ENCODE results near the gene PTPN7. TPM values are rescaled to one million over a fixed set of nuclear protein-coding genes. Genes with fewer than 3 reads are reported as not detected.

Gene PTPN7
- total RNA-seq, 2 experiments from 2014 or later: 188 to 221 TPM

DNA sequence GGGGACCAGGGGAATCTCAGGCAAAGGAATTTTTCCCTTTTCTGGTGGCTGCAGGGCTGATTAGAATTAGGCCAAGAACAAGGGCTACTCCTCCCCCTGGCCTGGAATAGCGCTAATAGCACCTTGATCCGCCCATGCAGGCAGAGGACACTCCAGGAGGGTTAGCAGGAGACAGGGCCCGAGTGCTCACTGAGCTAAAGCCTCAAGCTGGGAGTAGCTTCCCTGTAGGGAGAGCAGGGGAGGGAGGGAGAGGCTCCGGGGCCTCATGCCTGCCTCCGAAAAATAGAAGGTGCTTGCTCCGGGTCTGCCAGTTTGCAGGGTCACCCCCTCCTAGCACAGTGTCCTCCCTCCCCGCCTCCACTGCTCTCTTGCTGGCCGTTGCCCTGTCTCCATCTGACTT, 3.8 kb downstream of the PTPN7 start:
- Mint-ChIP-seq H3K36me3 (ENCODE audit: low read depth) (peaks cover 79% of the 10 kb centered on the region), H3K4me1 (peaks cover 55% of the 10 kb centered on the region), H3K27ac (no peak overlapping the region), H3K9me3 (ENCODE audit: low read depth) (no peaks in the 10 kb centered on the region), H3K27me3 (no peaks in the 10 kb centered on the region), H3K4me3 (no peak overlapping the region)
- ChIA-PET CTCF (interaction anchor here (0.6 kb wide), 1 partner anchor 56 kb away, joined by 3 read pairs; no protein-coding TSS in a partner anchor), POLR2A (interaction anchor here (1.6 kb wide), 1 partner anchor 14 kb away, joined by 5 read pairs; no protein-coding TSS in a partner anchor)
- no peak for ATAC-seq
- intact Hi-C loops (cut with DNase I, micrococcal nuclease): no loop called here
- no peak for DNase-seq

DNA sequence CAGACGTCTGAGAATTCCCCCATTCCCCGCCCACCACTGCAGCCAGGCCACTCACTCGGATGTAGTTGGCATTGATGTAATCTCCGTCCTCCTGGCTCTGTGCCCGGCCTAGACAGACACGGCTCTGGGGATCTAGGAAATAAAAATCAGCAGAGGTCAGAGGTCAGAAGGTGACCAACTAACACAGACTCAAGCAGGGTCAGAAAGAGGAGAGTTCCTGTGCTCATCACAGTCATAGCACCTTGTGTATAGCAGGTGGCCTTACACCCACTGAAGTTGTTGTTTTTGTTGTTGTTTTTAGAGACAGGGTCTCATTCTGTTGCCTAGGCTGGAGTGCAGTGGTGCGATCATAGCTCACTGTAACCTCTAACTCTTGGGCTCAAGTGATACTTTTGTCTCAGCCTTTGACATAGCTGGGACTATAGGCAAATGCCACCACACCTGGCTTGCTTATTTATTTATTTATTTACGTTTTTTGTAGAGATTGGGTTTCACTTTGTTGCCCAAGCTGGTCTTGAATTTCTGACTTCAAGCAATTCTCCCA, 4.9 kb downstream of the PTPN7 start:
- intact Hi-C loops (cut with DNase I, micrococcal nuclease): no loop called here
- DNase-seq (no peak), ATAC-seq (no peak)
- Mint-ChIP-seq H3K36me3 (ENCODE audit: low read depth) (peaks cover 89% of the 10 kb centered on the region), H3K4me1 (peaks cover 47% of the 10 kb centered on the region), H3K4me3 (no peak overlapping the region), H3K27me3 (no peaks in the 10 kb centered on the region), H3K27ac (no peak overlapping the region), H3K9me3 (ENCODE audit: low read depth) (no peaks in the 10 kb centered on the region)
- ChIA-PET POLR2A (interaction anchor here (0.6 to 1.6 kb wide), 6 partner anchors 9 to 690 kb away, joined by 3 to 9 read pairs (median 4); no protein-coding TSS in a partner anchor), CTCF (interaction anchor here (0.6 to 2.1 kb wide), 16 partner anchors 7 to 626 kb away, joined by 3 to 11 read pairs (median 4); partner anchors contain the start of gene UBE2T)

DNA sequence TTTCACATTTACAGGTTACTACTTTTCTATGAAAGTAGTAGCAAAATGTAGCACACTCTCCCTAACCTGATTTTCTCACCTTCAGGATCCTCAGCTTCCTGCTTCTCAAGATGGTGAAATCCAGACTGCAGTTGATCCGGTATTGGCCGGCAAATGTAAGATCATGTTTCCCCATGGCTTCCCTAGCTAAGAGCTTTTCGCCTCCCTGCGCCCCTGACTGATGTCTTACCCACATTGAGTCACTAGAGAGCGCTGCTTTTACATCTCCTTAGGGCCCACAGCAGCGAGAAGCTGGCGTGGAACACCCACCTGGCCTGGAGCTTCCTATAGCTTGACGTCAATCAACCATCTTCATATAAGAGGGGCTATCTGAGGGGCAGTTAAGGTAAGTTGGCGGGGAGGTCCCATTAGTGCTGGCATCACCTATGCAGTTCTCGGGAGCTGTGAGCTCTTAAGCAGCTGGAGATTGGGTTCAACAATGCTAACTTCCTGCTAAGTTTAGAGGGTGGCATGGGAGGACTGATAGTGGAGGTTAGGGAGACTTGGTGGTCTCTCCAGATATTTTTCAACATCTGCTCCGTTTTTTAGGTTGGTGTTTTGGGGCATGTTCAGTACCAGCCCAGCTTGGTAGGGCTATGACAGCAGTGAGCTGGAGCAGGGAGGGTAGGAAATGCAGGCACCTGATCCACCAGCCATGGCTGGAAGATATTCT, 5.5 kb downstream of the PTPN7 start:
- H3K4me1 Mint-ChIP-seq: peaks cover 47% of the 10 kb centered on the region

DNA sequence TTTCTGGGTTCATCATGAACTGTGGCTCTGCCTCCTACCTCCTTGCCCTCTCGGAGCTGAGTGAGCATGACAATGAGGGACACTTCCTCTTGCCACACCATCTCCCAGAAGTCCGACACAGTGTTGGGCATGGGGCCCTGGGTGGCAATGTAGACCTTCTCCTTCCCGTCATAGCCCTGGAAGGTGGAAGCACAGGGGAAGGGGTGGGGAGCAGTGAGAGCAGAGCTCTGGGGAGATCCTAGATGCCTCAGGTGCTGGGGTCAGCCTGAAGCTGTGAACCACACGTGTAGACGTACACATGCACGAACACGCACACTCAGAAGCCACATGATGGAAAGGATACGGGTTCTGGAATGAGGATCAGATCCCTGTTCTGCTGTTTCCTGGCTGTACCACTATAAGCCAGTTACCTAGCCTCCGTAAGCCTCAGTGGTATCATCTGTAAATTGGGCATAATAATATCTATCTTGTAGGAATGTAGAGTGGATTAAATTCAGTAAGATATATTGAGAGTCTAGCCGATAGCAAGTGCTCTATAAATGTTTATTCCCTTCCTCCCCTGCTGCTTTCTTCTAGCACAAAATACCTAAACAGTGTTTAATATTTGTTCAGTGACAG, 6.1 kb downstream of the PTPN7 start:
- peaks cover 45% of the 10 kb centered on the region for H3K4me1 Mint-ChIP-seq
- H3K9me3 Mint-ChIP-seq (ENCODE audit: low read depth): no peaks in the 10 kb centered on the region
- no peaks in the 10 kb centered on the region for H3K27me3 Mint-ChIP-seq
- no peak for DNase-seq
- peak overlapping the region; percentile 78 for H3K27ac Mint-ChIP-seq
- ATAC-seq: no peak
- POLR2A ChIA-PET: interaction anchor here (0.8 to 1.4 kb wide), 4 partner anchors 8 to 189 kb away, joined by 3 to 6 read pairs (median 4); no protein-coding TSS in a partner anchor
- H3K4me3 Mint-ChIP-seq: no peak overlapping the region
- CTCF ChIA-PET: interaction anchor here (0.5 to 2.1 kb wide), 18 partner anchors 8 to 571 kb away, joined by 3 to 11 read pairs (median 4); partner anchors contain the start of gene UBE2T
- H3K36me3 Mint-ChIP-seq (ENCODE audit: low read depth): peaks cover 84% of the 10 kb centered on the region
- intact Hi-C loops (cut with DNase I, micrococcal nuclease): no loop called here

More for the DNA sequence above, 5.5 kb downstream of the PTPN7 start:
- no peaks in the 10 kb centered on the region for H3K27me3 Mint-ChIP-seq
- intact Hi-C loops (cut with DNase I, micrococcal nuclease): no loop called here
- H3K4me3 Mint-ChIP-seq: no peak overlapping the region
- POLR2A ChIA-PET: interaction anchor here (0.6 to 1.4 kb wide), 6 partner anchors 7 to 190 kb away, joined by 3 to 9 read pairs (median 4); no protein-coding TSS in a partner anchor
- H3K27ac Mint-ChIP-seq: peak overlapping the region; percentile 78
- CTCF ChIA-PET: interaction anchor here (0.5 to 2.1 kb wide), 20 partner anchors 8 to 626 kb away, joined by 3 to 11 read pairs (median 4); partner anchors contain the start of gene UBE2T
- peaks cover 88% of the 10 kb centered on the region for H3K36me3 Mint-ChIP-seq (ENCODE audit: low read depth)
- DNase-seq (peak; percentile 67), ATAC-seq (peak; percentile 63)
- no peaks in the 10 kb centered on the region for H3K9me3 Mint-ChIP-seq (ENCODE audit: low read depth)

DNA sequence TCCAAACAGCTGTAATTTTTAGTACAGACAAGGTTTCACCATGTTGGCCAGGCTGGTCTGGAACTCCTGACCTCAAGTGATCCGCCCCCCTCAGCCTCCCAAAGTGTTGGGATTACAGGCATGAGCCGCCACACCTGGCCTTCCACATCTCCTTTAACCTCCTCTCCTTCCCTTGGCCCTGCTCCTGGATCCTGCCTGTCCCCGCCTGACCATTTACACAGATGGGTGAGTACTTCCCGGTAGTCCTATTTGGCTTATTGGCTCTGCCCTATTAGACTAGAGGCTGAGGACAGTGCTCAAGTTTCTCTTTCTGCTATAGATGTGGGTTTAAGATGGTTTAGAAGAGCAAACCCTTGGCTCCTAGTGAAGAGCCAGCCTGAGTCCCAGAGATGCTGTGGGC, 7.1 kb downstream of the PTPN7 start:
- Mint-ChIP-seq H3K9me3 (ENCODE audit: low read depth) (no peaks in the 10 kb centered on the region), H3K36me3 (ENCODE audit: low read depth) (peaks cover 83% of the 10 kb centered on the region), H3K27me3 (no peaks in the 10 kb centered on the region), H3K4me1 (peaks cover 38% of the 10 kb centered on the region), H3K27ac (peak overlapping the region; percentile 58), H3K4me3 (no peak overlapping the region)
- CTCF ChIA-PET: interaction anchor here (0.6 to 2.1 kb wide), 2 partner anchors 154 to 964 kb away, joined by 3 to 6 read pairs; no protein-coding TSS in a partner anchor
- POLR2A ChIA-PET: no interaction called here
- ATAC-seq: no peak
- no peak for DNase-seq
- intact Hi-C loops (cut with DNase I, micrococcal nuclease): no loop called here

DNA sequence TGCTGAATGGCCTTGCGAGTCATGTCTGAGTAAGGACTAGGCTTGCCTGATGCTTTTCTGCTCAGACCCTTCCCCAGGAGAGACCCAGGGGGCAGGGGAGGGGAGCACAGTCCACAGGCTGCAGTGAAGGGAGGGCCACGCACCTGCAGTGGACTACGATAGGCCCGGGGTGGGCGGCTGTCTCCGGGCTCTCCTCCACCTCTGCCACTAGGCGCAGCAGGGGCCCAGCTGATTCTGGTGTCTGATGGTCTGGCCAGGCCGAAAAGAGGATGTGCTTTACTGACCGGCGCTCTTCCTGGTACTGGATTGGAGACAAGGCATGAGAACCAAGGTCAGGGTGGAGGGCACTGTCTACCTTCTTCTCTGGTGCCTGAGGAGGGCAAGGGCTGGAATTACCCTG, 8.0 kb downstream of the PTPN7 start:
- peaks cover 32% of the 10 kb centered on the region for H3K4me1 Mint-ChIP-seq
- no peak overlapping the region for H3K4me3 Mint-ChIP-seq
- no peak for DNase-seq
- H3K27me3 Mint-ChIP-seq: no peaks in the 10 kb centered on the region
- intact Hi-C loops (cut with DNase I, micrococcal nuclease): no loop called here
- ChIA-PET CTCF (interaction anchor here (0.9 to 1.9 kb wide), 3 partner anchors 8 to 14 kb away, joined by 3 to 13 read pairs (median 3); partner anchors contain the start of gene PTPN7), POLR2A (no interaction called here)
- peaks cover 83% of the 10 kb centered on the region for H3K36me3 Mint-ChIP-seq (ENCODE audit: low read depth)
- H3K9me3 Mint-ChIP-seq (ENCODE audit: low read depth): no peaks in the 10 kb centered on the region
- no peak for ATAC-seq
- H3K27ac Mint-ChIP-seq: no peak overlapping the region

DNA sequence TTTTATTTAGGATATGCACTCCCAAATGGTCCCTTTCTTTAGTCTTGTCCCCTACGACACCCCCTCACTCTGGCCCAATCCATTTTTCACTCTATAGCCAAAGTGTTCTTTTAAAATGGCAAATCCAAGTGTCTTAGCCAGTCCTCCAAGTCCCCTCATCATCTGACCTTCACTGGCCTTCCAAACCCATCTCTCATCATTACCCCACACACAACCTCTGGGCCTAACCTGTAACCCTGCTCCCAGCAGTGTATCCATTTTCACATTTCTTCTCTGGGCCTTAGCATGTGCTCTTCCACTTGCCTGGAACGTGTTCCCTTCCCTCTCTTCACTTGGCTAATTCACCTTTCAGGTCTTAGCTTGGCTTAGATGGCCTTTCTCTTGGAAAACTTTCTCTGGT, 9.4 kb downstream of the PTPN7 start:
- ChIA-PET CTCF (interaction anchor here (0.8 to 1.9 kb wide), 4 partner anchors 9 to 336 kb away, joined by 3 to 13 read pairs (median 3); partner anchors contain the start of gene PTPN7), POLR2A (no interaction called here)
- DNase-seq: no peak
- Mint-ChIP-seq H3K9me3 (ENCODE audit: low read depth) (no peaks in the 10 kb centered on the region), H3K36me3 (ENCODE audit: low read depth) (peaks cover 71% of the 10 kb centered on the region), H3K27ac (no peak overlapping the region), H3K4me1 (peaks cover 22% of the 10 kb centered on the region), H3K27me3 (no peaks in the 10 kb centered on the region), H3K4me3 (no peak overlapping the region)
- intact Hi-C loops (cut with DNase I, micrococcal nuclease): no loop called here
- ATAC-seq: no peak

DNA sequence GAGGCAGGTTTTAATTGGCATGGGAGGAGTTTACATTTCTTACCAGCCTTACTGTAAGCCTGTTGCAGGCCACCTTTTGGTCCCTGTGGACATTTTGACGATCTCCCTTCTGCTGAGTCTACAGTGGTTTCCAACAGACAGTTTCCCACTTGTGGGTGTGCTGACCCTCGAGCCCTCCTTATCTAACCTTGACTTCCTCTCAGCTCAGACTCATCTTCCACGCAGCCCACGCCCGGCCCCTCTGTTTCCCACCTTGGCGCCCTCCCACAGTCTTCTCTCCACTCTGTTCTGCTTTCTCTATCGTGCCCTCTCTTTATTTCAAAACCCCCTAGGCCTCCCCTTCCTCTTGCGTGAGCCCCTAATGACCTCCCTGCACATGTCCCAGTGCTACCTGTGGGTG, 9.8 kb downstream of the PTPN7 start:
- Mint-ChIP-seq H3K27me3 (no peaks in the 10 kb centered on the region), H3K4me1 (peaks cover 19% of the 10 kb centered on the region), H3K27ac (peak overlapping the region; percentile 29), H3K4me3 (no peak overlapping the region), H3K9me3 (ENCODE audit: low read depth) (no peaks in the 10 kb centered on the region), H3K36me3 (ENCODE audit: low read depth) (peaks cover 68% of the 10 kb centered on the region)
- intact Hi-C loops (cut with DNase I, micrococcal nuclease): no loop called here
- ChIA-PET POLR2A (no interaction called here), CTCF (interaction anchor here (1.2 to 1.9 kb wide), 2 partner anchors 10 kb away, joined by 3 to 13 read pairs; partner anchors contain the start of gene PTPN7)
- DNase-seq (no peak), ATAC-seq (no peak)

DNA sequence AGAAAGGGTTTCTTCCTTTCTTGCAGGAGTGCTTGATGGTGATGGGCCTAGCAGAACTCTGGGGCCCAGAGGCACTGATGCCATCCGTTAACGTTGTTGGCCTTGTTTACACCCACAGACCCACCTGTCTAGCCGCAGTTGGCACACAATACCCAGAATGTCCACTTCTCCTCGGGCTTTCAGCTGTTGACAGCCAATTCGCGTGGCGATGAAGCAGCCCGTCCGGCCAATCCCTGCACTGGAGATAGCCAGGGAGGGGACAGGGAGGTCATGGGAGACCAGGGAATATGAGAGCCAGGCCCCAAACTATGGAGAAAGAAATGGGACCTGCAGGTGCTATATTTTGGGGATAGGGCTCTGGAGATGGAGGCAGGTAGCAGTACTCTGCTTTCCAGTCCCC, 10.2 kb downstream of the PTPN7 start:
- Mint-ChIP-seq H3K4me3 (no peak overlapping the region), H3K27ac (no peak overlapping the region), H3K27me3 (no peaks in the 10 kb centered on the region), H3K4me1 (peaks cover 19% of the 10 kb centered on the region), H3K36me3 (ENCODE audit: low read depth) (peaks cover 64% of the 10 kb centered on the region), H3K9me3 (ENCODE audit: low read depth) (no peaks in the 10 kb centered on the region)
- ATAC-seq (no peak), DNase-seq (no peak)
- ChIA-PET POLR2A (interaction anchor here (0.6 kb wide), 1 partner anchor 21 kb away, joined by 4 read pairs; no protein-coding TSS in a partner anchor), CTCF (interaction anchor here (1.2 kb wide), 1 partner anchor 10 kb away, joined by 3 read pairs; the partner anchor contains the start of gene PTPN7)
- intact Hi-C loops (cut with DNase I, micrococcal nuclease): no loop called here

DNA sequence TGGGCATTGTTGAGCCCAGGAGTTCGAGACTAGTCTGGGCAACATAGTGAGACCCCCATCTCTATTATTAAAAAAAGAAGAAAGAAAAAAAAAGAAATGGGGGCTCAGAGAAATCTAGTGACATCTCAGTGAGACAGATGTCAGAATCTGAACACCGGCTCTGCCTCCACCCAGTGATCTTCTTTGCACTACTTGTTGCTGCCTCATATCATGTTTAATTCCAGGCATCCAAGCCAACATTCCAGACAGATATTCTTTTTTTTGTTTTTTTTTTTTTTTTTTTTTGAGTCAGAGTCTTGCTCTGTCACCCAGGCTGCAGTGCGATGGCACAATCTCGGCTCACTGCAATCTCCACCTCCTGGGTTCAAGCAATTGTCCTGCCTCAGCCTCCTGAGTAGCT, 10.8 kb downstream of the PTPN7 start:
- POLR2A ChIA-PET: interaction anchor here (0.6 kb wide), 1 partner anchor 20 kb away, joined by 4 read pairs; no protein-coding TSS in a partner anchor
- CTCF ChIA-PET: interaction anchor here (1.2 kb wide), 1 partner anchor 11 kb away, joined by 3 read pairs; the partner anchor contains the start of gene PTPN7
- peaks cover 59% of the 10 kb centered on the region for H3K36me3 Mint-ChIP-seq (ENCODE audit: low read depth)
- intact Hi-C loops (cut with DNase I, micrococcal nuclease): loop anchor here in 1 of 2 experiments (10.0 kb wide), 1 partner anchor 645 kb away; the partner anchor contains the start of gene CSRP1
- H3K4me3 Mint-ChIP-seq: no peak overlapping the region
- H3K27ac Mint-ChIP-seq: no peak overlapping the region
- H3K4me1 Mint-ChIP-seq: peaks cover 15% of the 10 kb centered on the region
- DNase-seq: no peak
- ATAC-seq: no peak
- H3K9me3 Mint-ChIP-seq (ENCODE audit: low read depth): no peaks in the 10 kb centered on the region
- H3K27me3 Mint-ChIP-seq: no peaks in the 10 kb centered on the region

DNA sequence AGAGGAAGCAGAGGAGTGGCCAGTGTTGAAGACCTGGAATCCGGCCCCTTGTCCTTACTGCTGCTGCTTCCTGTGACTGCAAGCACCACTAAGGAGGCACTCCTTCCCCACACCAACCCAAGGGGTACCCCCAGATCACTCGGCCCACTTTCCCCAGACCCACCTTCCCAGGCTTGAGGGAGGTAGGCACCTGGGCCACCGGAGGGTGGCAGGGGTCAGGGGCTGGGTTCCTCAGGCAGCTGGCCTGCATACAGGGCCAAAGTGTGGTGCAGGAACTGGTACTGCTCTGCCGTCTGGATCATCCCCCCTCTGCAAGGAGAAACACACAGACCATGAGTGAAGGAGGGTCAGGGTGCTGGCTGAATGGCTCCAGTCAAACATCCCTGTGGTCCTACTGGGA, 12.0 kb downstream of the PTPN7 start:
- ChIA-PET CTCF (no interaction called here), POLR2A (no interaction called here)
- no peaks in the 10 kb centered on the region for H3K9me3 Mint-ChIP-seq (ENCODE audit: low read depth)
- no peaks in the 10 kb centered on the region for H3K27me3 Mint-ChIP-seq
- H3K4me1 Mint-ChIP-seq: peaks cover 14% of the 10 kb centered on the region
- DNase-seq: no peak
- H3K36me3 Mint-ChIP-seq (ENCODE audit: low read depth): peaks cover 53% of the 10 kb centered on the region
- no peak for ATAC-seq
- H3K27ac Mint-ChIP-seq: no peak overlapping the region
- H3K4me3 Mint-ChIP-seq: no peak overlapping the region
- intact Hi-C loops (cut with DNase I, micrococcal nuclease): loop anchor here in 1 of 2 experiments (10.0 kb wide), 1 partner anchor 644 kb away; the partner anchor contains the start of gene CSRP1
